ENCODE measurements around the gene IFT57.

The IFT57 gene

GRCh38 chr3:108241146-108241545, 18.9 kb upstream of the IFT57 start:
- no peak overlapping the region for H3K9ac ChIP-seq (ENCODE audit: low read length)
- no peak overlapping the region for H3K4me2 ChIP-seq (ENCODE audit: low read depth, low read length, poor library complexity, severe bottlenecking)
- H3K4me3 ChIP-seq (ENCODE audit: insufficient read depth, low read length, poor library complexity, severe bottlenecking) = no peak overlapping the region
- H2AFZ ChIP-seq (ENCODE audit: low read depth, low read length, severe bottlenecking) = no peak overlapping the region
- H3F3A ChIP-seq (ENCODE audit: insufficient read depth) = no peaks in the 10 kb centered on the region
- no peaks in the 10 kb centered on the region for H3K27me3 ChIP-seq (ENCODE audit: low read length)
- H3K79me2 ChIP-seq (ENCODE audit: insufficient read depth, low read length) = no peaks in the 10 kb centered on the region
- H3K9me2 ChIP-seq (replicated peaks; ENCODE audit: insufficient read depth, low read length) = no peaks in the 10 kb centered on the region
- no peak overlapping the region for H3K27ac ChIP-seq (ENCODE audit: low read depth, low read length)
- TF ChIP-seq CTCF (IDR thresholded peaks at IDR 0.05; ENCODE audit: insufficient read depth, low read length, poor library complexity, severe bottlenecking) = no peak
- TF ChIP-seq EZH2phosphoT487 (conservative IDR thresholded peaks at IDR 0.05; ENCODE audit: low read length) = no peak
- no peaks in the 10 kb centered on the region for H3K9me3 ChIP-seq (ENCODE audit: insufficient read depth, low read length)
- no peaks in the 10 kb centered on the region for H3K36me3 ChIP-seq (ENCODE audit: low read length)
- H4K20me1 ChIP-seq (ENCODE audit: low read depth, low read length) = no peaks in the 10 kb centered on the region

GRCh38 chr3:108239082-108239481, 16.9 kb upstream of the IFT57 start:
- H3F3A ChIP-seq (ENCODE audit: insufficient read depth) = no peaks in the 10 kb centered on the region
- no peak overlapping the region for H3K4me2 ChIP-seq (ENCODE audit: low read depth, low read length, poor library complexity, severe bottlenecking)
- H3K9me2 ChIP-seq (replicated peaks; ENCODE audit: insufficient read depth, low read length) = no peaks in the 10 kb centered on the region
- H3K36me3 ChIP-seq (ENCODE audit: low read length) = no peaks in the 10 kb centered on the region
- H3K9me3 ChIP-seq (ENCODE audit: insufficient read depth, low read length) = no peaks in the 10 kb centered on the region
- H2AFZ ChIP-seq (ENCODE audit: low read depth, low read length, severe bottlenecking) = no peak overlapping the region
- H3K27ac ChIP-seq (ENCODE audit: low read depth, low read length) = no peak overlapping the region
- TF ChIP-seq EZH2phosphoT487 (conservative IDR thresholded peaks at IDR 0.05; ENCODE audit: low read length) = no peak
- no peak for TF ChIP-seq CTCF (IDR thresholded peaks at IDR 0.05; ENCODE audit: insufficient read depth, low read length, poor library complexity, severe bottlenecking)
- H3K4me3 ChIP-seq (ENCODE audit: insufficient read depth, low read length, poor library complexity, severe bottlenecking) = no peak overlapping the region
- H3K9ac ChIP-seq (ENCODE audit: low read length) = no peak overlapping the region
- H3K79me2 ChIP-seq (ENCODE audit: insufficient read depth, low read length) = no peaks in the 10 kb centered on the region
- no peaks in the 10 kb centered on the region for H4K20me1 ChIP-seq (ENCODE audit: low read depth, low read length)
- H3K27me3 ChIP-seq (ENCODE audit: low read length) = no peaks in the 10 kb centered on the region

GRCh38 chr3:108235290-108235689, 13.1 kb upstream of the IFT57 start:
- Histone ChIP-seq H3K27me3 (ENCODE audit: low read length) (no peaks in the 10 kb centered on the region), H3K4me3 (ENCODE audit: insufficient read depth, low read length, poor library complexity, severe bottlenecking) (no peak overlapping the region), H3K4me2 (ENCODE audit: low read depth, low read length, poor library complexity, severe bottlenecking) (no peak overlapping the region), H2AFZ (ENCODE audit: low read depth, low read length, severe bottlenecking) (no peak overlapping the region), H3K9me2 (replicated peaks; ENCODE audit: insufficient read depth, low read length) (no peaks in the 10 kb centered on the region), H3K79me2 (ENCODE audit: insufficient read depth, low read length) (no peaks in the 10 kb centered on the region), H3F3A (ENCODE audit: insufficient read depth) (no peaks in the 10 kb centered on the region), H4K20me1 (ENCODE audit: low read depth, low read length) (no peaks in the 10 kb centered on the region), H3K9me3 (ENCODE audit: insufficient read depth, low read length) (no peaks in the 10 kb centered on the region), H3K27ac (ENCODE audit: low read depth, low read length) (no peak overlapping the region), H3K9ac (ENCODE audit: low read length) (no peak overlapping the region), H3K36me3 (ENCODE audit: low read length) (no peaks in the 10 kb centered on the region)
- TF ChIP-seq CTCF (IDR thresholded peaks at IDR 0.05; ENCODE audit: insufficient read depth, low read length, poor library complexity, severe bottlenecking) = no peak
- no peak for TF ChIP-seq EZH2phosphoT487 (conservative IDR thresholded peaks at IDR 0.05; ENCODE audit: low read length)

Data from SU-DHL-6 (cell line).